ENCODE measurements around the gene PRELID2.
"Not testable (repeated sequence)": the region's sequence is repeated elsewhere in the genome, so short reads cannot be mapped to it uniquely, and the experiment has no call there.

Gene PRELID2

GRCh38 chr5:145739843-145740242, 95.3 kb downstream of the PRELID2 start:
- no peak for DNase-seq (ENCODE audit: low read depth)

- DNase-seq (ENCODE audit: low read depth) = no peak
Measured at GRCh38 chr5:145738227-145738626, 96.9 kb downstream of the PRELID2 start.

GRCh38 chr5:145737578-145737977, 97.6 kb downstream of the PRELID2 start:
- no peak for DNase-seq (ENCODE audit: low read depth)

GRCh38 chr5:145729956-145730355, 105.2 kb downstream of the PRELID2 start:
- DNase-seq (ENCODE audit: low read depth) = not testable (repeated sequence)

GRCh38 chr5:145723516-145723915, 111.6 kb downstream of the PRELID2 start:
- no peak for DNase-seq (ENCODE audit: low read depth)

- no peak for DNase-seq (ENCODE audit: low read depth)
Measured at GRCh38 chr5:145718956-145719355, 116.2 kb downstream of the PRELID2 start.

GRCh38 chr5:145715412-145715811, 119.7 kb downstream of the PRELID2 start:
- DNase-seq (ENCODE audit: low read depth) = no peak

GRCh38 chr5:145712245-145712644, 122.9 kb downstream of the PRELID2 start:
- DNase-seq (ENCODE audit: low read depth) = no peak

- DNase-seq (ENCODE audit: low read depth) = no peak
Measured at GRCh38 chr5:145711417-145711816, 123.7 kb downstream of the PRELID2 start.
